Measurements from ENCODE around the gene COQ4.

Gene COQ4

GRCh38 chr9:128349772-128350171, 27.1 kb downstream of the COQ4 start:
- no peak for DNase-seq (ENCODE audit: low read depth)
- TF ChIP-seq, protein P1, sequence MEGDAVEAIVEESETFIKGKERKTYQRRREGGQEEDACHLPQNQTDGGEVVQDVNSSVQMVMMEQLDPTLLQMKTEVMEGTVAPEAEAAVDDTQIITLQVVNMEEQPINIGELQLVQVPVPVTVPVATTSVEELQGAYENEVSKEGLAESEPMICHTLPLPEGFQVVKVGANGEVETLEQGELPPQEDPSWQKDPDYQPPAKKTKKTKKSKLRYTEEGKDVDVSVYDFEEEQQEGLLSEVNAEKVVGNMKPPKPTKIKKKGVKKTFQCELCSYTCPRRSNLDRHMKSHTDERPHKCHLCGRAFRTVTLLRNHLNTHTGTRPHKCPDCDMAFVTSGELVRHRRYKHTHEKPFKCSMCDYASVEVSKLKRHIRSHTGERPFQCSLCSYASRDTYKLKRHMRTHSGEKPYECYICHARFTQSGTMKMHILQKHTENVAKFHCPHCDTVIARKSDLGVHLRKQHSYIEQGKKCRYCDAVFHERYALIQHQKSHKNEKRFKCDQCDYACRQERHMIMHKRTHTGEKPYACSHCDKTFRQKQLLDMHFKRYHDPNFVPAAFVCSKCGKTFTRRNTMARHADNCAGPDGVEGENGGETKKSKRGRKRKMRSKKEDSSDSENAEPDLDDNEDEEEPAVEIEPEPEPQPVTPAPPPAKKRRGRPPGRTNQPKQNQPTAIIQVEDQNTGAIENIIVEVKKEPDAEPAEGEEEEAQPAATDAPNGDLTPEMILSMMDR (conservative IDR thresholded peaks at IDR 0.05; ENCODE audit: control insufficient read depth, insufficient read depth, low read depth, low read length), result no peak
- no peak overlapping the region for H3K4me3 ChIP-seq (ENCODE audit: control insufficient read depth, low read depth, low read length)

DNA sequence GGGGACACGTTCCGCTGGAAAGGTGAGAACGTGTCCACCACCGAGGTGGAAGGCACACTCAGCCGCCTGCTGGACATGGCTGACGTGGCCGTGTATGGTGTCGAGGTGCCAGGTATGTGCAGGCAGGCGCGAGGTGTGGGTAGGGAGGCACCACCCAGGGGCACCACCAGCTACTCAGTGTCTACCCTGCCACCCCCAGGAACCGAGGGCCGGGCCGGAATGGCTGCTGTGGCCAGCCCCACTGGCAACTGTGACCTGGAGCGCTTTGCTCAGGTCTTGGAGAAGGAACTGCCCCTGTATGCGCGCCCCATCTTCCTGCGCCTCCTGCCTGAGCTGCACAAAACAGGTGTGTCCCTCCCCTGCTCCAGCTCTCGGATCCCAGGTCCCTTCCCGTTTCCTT, 32.8 kb downstream of the COQ4 start:
- no peak for DNase-seq (ENCODE audit: low read depth)
- no peak overlapping the region for H3K4me3 ChIP-seq (ENCODE audit: control insufficient read depth, low read depth, low read length)
- TF ChIP-seq, protein P1 (conservative IDR thresholded peaks at IDR 0.05; ENCODE audit: control insufficient read depth, insufficient read depth, low read depth, low read length), result no peak

GRCh38 chr9:128358090-128358489, 35.5 kb downstream of the COQ4 start:
- TF ChIP-seq, protein P1 (conservative IDR thresholded peaks at IDR 0.05; ENCODE audit: control insufficient read depth, insufficient read depth, low read depth, low read length), result no peak
- DNase-seq (ENCODE audit: low read depth), result no peak
- no peak overlapping the region for H3K4me3 ChIP-seq (ENCODE audit: control insufficient read depth, low read depth, low read length)

DNA sequence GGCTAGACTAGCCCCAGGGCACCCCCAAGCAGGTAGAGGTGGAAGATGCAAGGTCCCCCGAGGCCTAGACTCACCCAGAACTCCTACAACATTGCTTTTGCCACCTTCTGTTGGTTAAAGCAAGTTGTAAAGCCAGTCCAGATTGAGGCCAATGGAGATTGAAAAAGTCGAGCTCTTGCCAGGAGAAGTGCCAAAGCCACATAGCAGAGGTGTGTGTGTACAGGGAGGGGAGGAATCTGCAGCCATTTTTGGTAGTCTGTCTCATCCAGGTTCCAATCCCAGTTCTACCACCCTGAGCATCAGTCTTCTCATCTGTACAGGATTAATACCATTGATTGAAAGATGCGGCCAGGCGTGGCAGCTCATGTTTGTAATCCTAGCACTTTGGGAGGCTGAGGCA, 36.2 kb downstream of the COQ4 start:
- TF ChIP-seq, protein P1 (conservative IDR thresholded peaks at IDR 0.05; ENCODE audit: control insufficient read depth, insufficient read depth, low read depth, low read length), result no peak
- no peak for DNase-seq (ENCODE audit: low read depth)
- no peak overlapping the region for H3K4me3 ChIP-seq (ENCODE audit: control insufficient read depth, low read depth, low read length)

DNA sequence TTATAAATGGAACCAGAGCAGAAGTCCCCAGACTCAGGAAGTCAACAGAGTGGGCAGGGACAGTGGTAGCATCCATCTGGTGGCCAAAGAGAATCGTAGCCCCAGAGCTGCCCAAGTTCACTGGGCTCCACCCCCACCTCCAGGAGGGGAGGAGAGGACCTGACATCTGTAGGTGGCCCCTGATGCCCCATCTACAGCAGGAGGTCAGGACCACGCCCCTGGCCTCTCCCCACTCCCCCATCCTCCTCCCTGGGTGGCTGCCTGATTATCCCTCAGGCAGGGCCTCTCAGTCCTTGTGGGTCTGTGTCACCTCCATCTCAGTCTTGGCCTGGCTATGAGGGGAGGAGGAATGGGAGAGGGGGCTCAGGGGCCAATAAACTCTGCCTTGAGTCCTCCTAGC, 38.2 kb downstream of the COQ4 start:
- TF ChIP-seq, protein P1 (conservative IDR thresholded peaks at IDR 0.05; ENCODE audit: control insufficient read depth, insufficient read depth, low read depth, low read length), result no peak
- H3K4me3 ChIP-seq (ENCODE audit: control insufficient read depth, low read depth, low read length), result no peak overlapping the region
- DNase-seq (ENCODE audit: low read depth), result no peak

GRCh38 chr9:128361296-128361985, 38.8 kb downstream of the COQ4 start:
- DNase-seq (ENCODE audit: low read depth), result no peak
- peak overlapping the region; percentile 56 for H3K4me3 ChIP-seq (ENCODE audit: control insufficient read depth, low read depth, low read length)
- TF ChIP-seq, protein P1 (conservative IDR thresholded peaks at IDR 0.05; ENCODE audit: control insufficient read depth, insufficient read depth, low read depth, low read length), result no peak

Measured in fibroblast of mammary gland (primary cell).